ENCODE data around the gene PAX8. TPM values are rescaled to one million over a fixed set of nuclear protein-coding genes. Genes with fewer than 3 reads are reported as not detected.
A peak's percentile ranks its signal among the peaks of the same experiment; 100 is the strongest.

PAX8 gene
- total RNA-seq, 1 donor, result 2.9 TPM

DNA sequence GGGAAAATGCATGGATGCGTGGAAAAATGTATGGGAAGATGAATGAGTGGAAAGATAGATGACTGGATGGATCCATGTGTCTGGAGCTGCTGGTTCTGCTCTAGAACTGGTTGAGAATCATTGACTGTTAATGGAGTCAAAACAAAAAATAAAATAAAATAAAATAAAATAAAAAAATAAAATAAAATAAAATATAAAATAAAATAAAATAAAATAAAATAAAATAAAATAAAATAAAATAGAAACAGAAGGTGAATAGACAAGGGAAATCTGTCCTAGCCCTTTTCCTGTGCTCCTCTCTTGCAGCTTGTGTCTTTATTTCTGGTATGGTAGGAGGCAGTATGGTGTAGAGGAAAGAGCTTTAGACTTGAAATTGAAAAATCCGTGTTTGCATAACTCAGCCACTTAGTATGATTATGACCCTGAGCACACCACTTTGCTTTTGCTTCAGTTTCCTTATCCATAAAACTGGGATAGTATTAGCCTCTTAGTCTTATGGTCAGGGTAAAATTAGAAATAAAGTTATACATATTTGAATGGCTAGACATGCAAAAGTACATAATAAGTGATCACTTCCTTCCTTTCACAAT is 54.0 kb downstream of the PAX8 start:
- H3K79me2 ChIP-seq (ENCODE audit: insufficient read depth, low read length), result no peaks in the 10 kb centered on the region
- no peak overlapping the region for H3K4me2 ChIP-seq (ENCODE audit: insufficient read depth, low read length)
- H2AFZ ChIP-seq (ENCODE audit: low read length), result no peak overlapping the region
- H3K36me3 ChIP-seq (ENCODE audit: insufficient read depth, low read length), result no peaks in the 10 kb centered on the region
- no peak overlapping the region for H3K27ac ChIP-seq (ENCODE audit: low read depth, low read length)
- H3K27me3 ChIP-seq (ENCODE audit: insufficient read depth, low read length), result no peaks in the 10 kb centered on the region
- no peaks in the 10 kb centered on the region for H4K20me1 ChIP-seq (ENCODE audit: insufficient read depth, low read length)
- no peak overlapping the region for H3K4me3 ChIP-seq (ENCODE audit: insufficient read depth, low read length)
- no peaks in the 10 kb centered on the region for H3K9me3 ChIP-seq (ENCODE audit: low read depth, low read length)
- peaks cover 8% of the 10 kb centered on the region for H3K4me1 ChIP-seq (ENCODE audit: insufficient read depth, low read length)
- TF ChIP-seq CTCF (IDR thresholded peaks at IDR 0.05; ENCODE audit: extremely low read depth, low read depth, low read length), result no peak
- peak; percentile 34 for DNase-seq (ENCODE audit: insufficient read length, low spot score, missing footprints)

DNA sequence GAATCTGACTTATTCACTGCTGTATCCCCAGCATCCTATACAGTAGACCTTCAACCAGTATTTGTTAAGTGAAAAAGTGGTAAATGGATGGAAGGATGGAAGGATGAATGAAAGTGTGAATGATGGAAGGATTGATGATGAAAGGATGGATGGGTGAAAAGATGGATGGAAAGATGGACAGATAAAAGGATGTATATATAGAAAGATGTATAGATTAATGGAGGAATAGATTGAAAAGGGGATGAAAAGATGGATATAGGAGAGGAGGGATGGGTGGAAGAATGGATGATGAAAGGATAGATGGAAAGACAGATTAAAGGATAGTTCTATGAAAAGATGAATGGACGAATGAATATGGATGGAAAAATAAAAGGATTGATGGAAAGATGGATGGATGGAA is 54.9 kb downstream of the PAX8 start:
- H3K4me1 ChIP-seq (ENCODE audit: insufficient read depth, low read length), result peaks cover 14% of the 10 kb centered on the region
- no peak overlapping the region for H3K27ac ChIP-seq (ENCODE audit: low read depth, low read length)
- H4K20me1 ChIP-seq (ENCODE audit: insufficient read depth, low read length), result no peaks in the 10 kb centered on the region
- H3K27me3 ChIP-seq (ENCODE audit: insufficient read depth, low read length), result no peaks in the 10 kb centered on the region
- peak; percentile 17 for DNase-seq (ENCODE audit: insufficient read length, low spot score, missing footprints)
- no peak overlapping the region for H3K4me3 ChIP-seq (ENCODE audit: insufficient read depth, low read length)
- no peaks in the 10 kb centered on the region for H3K36me3 ChIP-seq (ENCODE audit: insufficient read depth, low read length)
- no peak overlapping the region for H3K4me2 ChIP-seq (ENCODE audit: insufficient read depth, low read length)
- H2AFZ ChIP-seq (ENCODE audit: low read length), result no peak overlapping the region
- no peaks in the 10 kb centered on the region for H3K79me2 ChIP-seq (ENCODE audit: insufficient read depth, low read length)
- no peaks in the 10 kb centered on the region for H3K9me3 ChIP-seq (ENCODE audit: low read depth, low read length)
- TF ChIP-seq CTCF (IDR thresholded peaks at IDR 0.05; ENCODE audit: extremely low read depth, low read depth, low read length), result no peak

- no peaks in the 10 kb centered on the region for H4K20me1 ChIP-seq (ENCODE audit: insufficient read depth, low read length)
- no peaks in the 10 kb centered on the region for H3K9me3 ChIP-seq (ENCODE audit: low read depth, low read length)
- no peak overlapping the region for H3K4me3 ChIP-seq (ENCODE audit: insufficient read depth, low read length)
- no peaks in the 10 kb centered on the region for H3K79me2 ChIP-seq (ENCODE audit: insufficient read depth, low read length)
- H3K4me1 ChIP-seq (ENCODE audit: insufficient read depth, low read length), result peaks cover 33% of the 10 kb centered on the region
- no peak overlapping the region for H3K27ac ChIP-seq (ENCODE audit: low read depth, low read length)
- no peak overlapping the region for H3K4me2 ChIP-seq (ENCODE audit: insufficient read depth, low read length)
- no peak for TF ChIP-seq CTCF (IDR thresholded peaks at IDR 0.05; ENCODE audit: extremely low read depth, low read depth, low read length)
- H3K36me3 ChIP-seq (ENCODE audit: insufficient read depth, low read length), result no peaks in the 10 kb centered on the region
- H3K27me3 ChIP-seq (ENCODE audit: insufficient read depth, low read length), result no peaks in the 10 kb centered on the region
- peak; percentile 42 for DNase-seq (ENCODE audit: insufficient read length, low spot score, missing footprints)
- H2AFZ ChIP-seq (ENCODE audit: low read length), result no peak overlapping the region
Observed at GRCh38 chr2:113221846-113222245, 56.9 kb downstream of the PAX8 start.

GRCh38 chr2:113220970-113221708 is 57.6 kb downstream of the PAX8 start:
- Histone ChIP-seq H3K9me3 (ENCODE audit: low read depth, low read length) (no peaks in the 10 kb centered on the region), H3K4me2 (ENCODE audit: insufficient read depth, low read length) (no peak overlapping the region), H2AFZ (ENCODE audit: low read length) (no peak overlapping the region), H3K4me1 (ENCODE audit: insufficient read depth, low read length) (peaks cover 33% of the 10 kb centered on the region), H3K27ac (ENCODE audit: low read depth, low read length) (no peak overlapping the region), H3K27me3 (ENCODE audit: insufficient read depth, low read length) (no peaks in the 10 kb centered on the region), H3K36me3 (ENCODE audit: insufficient read depth, low read length) (no peaks in the 10 kb centered on the region), H3K4me3 (ENCODE audit: insufficient read depth, low read length) (no peak overlapping the region), H4K20me1 (ENCODE audit: insufficient read depth, low read length) (no peaks in the 10 kb centered on the region), H3K79me2 (ENCODE audit: insufficient read depth, low read length) (no peaks in the 10 kb centered on the region)
- DNase-seq (ENCODE audit: insufficient read length, low spot score, missing footprints), result no peak
- TF ChIP-seq CTCF (IDR thresholded peaks at IDR 0.05; ENCODE audit: extremely low read depth, low read depth, low read length), result no peak

Data from osteoblast (primary cell).